HG03280 (cell line): ENCODE data around the gene BBS9.

ENCODE experiments used
- ATAC-seq: cut with Tn5 transposase; IDR thresholded peaks from one replicate; pipeline ENCODE4 v1.9.1; 2021; ENCODE audit warnings: mild to moderate bottlenecking, moderate library complexity; ENCODE audit not compliant: unreplicated experiment

Gene BBS9

DNA sequence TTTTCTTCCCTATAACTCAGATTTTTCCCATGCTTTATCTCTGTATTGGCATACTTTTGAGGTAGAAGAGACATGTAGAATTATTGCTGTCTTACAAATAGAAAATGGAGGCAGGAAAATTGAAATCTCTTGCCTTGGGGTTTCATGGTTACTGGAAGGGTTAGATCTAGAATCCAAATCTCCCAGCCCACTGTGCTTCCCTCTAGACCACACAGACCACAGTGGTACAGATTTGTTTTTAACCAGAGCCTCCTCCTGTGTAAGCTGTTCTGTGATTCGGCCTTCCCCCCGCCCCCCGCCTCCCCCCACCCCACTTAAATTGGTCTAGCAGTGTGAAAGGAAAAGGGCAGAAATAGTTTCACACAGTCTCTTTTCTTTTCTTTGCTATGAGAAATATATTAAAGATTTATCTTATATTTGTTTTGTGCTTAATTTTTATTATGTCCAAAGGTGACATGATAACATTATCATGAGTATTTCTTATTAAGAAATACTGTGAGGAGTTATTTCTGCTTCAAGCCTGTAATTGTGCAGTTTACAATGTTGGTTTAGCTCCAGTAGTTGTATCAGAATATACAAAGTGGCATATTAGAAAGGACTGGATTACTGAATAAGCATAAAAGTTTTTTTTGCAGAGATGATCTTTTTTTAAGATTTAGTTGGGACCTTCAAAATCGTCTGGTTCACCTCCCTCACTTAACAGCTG, 407.2 kb downstream of the BBS9 start:
- ATAC-seq: no peak

- no peak for ATAC-seq
These were observed 407.7 kb downstream of the BBS9 start for GRCh38 chr7:33537104-33537477.

DNA sequence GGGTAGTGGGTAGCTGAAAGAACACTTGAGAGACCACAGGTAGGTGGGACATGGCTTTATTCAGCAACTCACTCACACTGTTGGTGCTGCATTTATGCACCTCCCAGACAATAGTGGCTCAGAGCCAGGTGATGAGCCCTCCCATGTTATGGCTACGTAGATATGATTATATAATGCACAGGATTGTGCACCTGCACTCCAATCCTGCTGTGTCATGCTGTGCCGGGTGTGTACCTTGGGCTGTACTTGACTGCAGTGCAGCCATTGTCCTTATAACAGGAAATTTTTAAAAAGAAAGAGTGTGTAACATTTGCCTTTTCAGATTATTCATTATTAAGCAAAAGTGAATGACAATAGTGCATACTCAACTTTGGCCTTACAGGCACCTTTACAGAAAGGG, 409.8 kb downstream of the BBS9 start:
- ATAC-seq: no peak

DNA sequence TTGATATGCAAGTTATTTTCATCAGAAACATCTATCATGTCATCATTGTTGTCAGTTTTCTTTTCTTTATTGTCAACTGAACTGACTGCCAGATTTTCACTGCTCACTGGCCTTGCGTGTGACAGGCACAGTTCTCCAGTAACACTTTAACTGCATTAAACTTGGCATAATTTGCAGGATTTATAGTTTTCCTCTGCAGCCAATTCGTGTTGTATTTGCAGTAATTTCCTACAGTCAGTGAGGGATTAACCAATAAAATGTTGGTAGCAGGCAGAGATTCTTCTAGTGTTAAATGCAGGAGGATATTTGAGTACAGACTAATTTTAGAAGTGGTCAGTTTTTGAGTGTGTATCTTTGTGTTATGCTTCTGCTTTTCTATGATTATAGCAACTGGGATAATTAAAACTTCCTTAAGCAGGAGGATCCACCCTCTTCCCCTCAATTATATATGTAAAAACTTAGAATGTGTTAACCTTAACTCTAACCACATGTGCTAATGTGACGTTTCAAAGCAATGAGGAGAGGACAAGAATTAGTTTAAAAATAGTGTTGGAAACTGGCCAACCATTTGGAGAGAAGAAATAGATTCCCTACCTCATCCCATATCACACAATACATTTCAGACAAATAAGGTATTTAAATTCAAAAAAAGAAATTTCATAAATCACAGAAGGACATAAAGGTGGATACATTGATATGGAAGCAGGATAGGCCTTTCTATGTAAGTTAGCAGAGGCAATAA, 410.5 kb downstream of the BBS9 start:
- no peak for ATAC-seq

- ATAC-seq: no peak
These were observed 418.5 kb downstream of the BBS9 start for GRCh38 chr7:33547880-33548279.

DNA sequence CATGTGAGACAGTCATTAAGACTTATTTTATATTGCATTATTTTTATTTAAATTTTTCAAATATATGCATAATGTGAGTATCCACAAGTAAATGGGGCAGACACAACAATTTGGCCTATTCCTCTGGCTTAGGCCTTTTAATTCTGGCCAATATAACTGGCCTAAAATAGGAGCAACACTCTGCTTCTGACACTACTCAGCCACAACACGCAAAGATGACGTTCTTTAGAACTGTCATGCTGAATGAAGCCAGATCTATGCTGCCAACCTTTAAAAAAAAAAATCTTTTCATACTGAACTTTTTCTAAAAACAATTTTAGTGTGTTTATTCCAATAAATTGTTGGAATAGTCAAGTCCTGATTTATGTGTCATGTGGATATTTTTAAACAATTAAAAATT, 421.0 kb downstream of the BBS9 start:
- ATAC-seq: no peak

GRCh38 chr7:33550979-33551378, 421.6 kb downstream of the BBS9 start:
- ATAC-seq: no peak

DNA sequence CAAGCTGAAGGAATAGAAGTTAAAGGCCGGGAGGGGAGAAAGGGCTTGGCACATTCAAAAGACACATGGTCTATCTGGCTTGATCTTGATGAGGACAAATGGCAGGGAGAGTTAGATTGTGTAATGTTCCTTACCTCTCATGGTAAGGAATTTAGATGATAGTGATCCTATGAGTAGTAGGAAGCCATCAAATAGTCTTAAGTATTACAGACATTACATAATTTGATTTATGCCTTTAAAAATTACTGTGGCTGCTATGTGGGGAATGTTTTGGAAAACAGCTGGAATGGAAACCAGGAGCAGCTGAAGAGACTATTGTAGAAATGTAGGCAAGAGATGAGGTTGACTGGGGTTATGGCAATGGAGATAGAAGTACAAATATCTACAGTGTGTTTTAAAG, 424.7 kb downstream of the BBS9 start:
- ATAC-seq: no peak

DNA sequence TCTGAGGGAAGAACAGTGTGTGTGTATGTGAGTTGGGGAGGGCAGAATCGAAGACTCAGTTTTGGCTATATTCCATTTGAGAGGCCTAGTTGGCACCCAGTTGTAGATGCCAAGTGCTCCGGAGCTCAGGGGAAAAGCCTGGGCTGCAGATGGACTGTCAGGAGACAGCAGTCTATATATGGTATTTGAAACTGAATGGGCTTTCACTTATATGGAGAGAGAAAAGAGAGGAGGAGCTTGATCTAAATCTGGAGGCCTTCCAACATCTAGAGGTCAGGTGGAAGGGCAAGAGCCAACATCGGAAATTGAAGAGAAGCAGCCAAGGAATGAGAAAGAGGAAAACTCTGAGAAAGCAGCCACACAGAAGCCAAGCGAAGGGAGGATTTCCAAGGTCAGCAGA, 425.2 kb downstream of the BBS9 start:
- no peak for ATAC-seq

- no peak for ATAC-seq
These were observed 427.1 kb downstream of the BBS9 start for GRCh38 chr7:33556472-33556871.

DNA sequence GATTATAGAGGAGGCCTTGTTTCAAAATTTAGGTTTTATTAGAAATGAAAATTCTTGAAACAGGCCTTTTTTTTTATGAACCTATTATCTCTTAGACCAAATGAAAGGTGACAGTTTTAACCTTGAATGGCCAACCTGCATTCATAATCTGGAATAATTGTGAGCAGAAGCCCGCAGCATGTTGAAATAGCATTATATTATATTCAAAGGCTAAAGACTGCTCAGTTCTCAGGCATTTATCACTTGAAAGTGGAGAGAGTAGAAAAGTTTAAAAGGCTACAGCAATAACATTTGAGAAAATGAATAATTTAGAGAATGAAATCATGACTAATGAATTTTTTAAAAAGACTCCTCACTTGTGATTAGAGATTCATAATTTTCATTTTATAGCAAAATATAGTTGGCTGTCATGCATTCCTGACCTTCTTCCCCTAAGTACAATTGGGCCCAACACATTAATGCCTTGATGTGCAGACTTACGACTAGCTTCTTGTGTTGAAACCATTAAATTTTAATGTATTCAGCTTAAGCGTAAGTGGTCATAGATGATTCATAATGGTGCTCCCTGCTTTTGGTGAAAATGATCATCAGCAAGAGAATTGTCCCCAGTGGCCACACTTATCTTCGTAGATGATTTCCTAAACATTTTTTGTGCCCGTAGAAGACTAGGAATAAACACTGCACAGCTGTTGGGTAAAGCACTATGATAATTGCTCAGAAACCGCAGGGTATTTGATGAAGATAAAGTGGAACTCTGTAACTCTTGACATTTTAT, 429.4 kb downstream of the BBS9 start:
- ATAC-seq: no peak

DNA sequence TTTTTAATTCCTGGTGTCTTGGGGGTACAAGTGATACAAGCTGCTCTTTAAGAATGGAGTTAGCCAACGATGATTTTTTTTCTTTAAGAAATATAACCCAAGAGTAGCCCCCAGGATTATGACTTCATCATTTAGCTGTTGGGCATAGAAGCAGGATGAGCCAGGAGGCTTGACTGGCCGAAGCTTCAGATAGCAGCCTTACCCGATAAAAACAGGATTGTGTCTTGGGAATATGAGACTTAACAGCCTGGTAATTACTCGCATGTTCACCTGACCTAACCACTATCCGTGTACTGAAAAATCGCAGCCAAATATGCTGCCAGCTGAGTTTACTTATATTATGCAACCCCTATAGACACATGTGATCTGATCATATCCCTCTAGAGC, 430.0 kb downstream of the BBS9 start:
- ATAC-seq: no peak

- no peak for ATAC-seq
These were observed 433.6 kb downstream of the BBS9 start for GRCh38 chr7:33562996-33563395.

- ATAC-seq: no peak
These were observed 434.3 kb downstream of the BBS9 start for GRCh38 chr7:33563651-33564050.

- ATAC-seq: no peak
These were observed 448.8 kb downstream of the BBS9 start for GRCh38 chr7:33578166-33578565.

DNA sequence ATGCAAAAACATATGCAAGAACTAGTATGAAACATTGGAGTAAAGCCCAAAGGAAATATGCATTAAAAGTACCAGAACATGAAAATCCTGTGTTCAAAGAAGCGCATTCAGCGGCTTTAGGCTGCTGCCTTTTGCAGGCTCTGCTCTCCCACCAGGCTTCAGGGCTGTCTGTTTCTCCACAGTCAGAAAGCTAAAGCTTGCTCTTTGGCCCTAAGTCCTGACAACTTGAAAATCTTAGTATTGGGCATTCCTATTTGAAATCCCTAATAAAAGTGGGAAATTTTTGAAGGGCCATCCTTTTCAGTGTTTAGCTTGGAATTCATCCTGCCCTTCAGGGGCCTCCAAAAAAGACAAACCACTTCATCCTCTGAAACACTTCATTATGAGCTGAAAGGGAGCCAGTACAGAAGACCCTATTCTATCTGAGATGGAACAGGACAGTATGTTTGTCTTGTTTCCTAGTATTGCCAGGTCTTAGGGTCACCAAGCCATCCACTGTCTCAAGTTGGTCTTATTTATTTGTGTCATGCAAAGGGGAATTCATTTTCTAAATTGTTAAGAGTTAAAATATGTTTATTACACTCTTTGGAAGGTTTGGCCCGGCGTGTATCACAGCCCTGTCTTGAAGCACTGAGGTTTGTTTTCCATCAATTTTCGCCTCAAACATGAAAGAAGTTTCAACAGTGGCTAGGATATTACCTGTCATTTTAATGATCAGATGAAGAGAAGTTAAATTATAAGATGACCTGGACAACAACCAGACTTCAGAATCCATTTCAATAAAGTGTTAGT, 449.7 kb downstream of the BBS9 start:
- ATAC-seq: no peak

DNA sequence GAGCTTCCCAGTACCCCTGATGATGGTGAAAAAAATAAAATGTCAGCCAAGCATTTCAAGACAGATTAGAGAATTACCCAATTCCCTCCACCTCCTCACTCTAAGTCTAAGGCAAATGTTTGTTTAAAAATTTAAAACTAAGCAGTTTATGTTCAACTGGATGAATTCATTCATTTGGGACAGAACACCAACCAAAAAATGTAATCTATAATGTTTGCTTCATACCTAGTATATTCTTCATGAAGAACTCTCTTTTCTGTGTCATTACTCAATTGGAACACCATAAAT, 450.3 kb downstream of the BBS9 start:
- ATAC-seq: no peak

GRCh38 chr7:33581236-33581635, 451.9 kb downstream of the BBS9 start:
- no peak for ATAC-seq

DNA sequence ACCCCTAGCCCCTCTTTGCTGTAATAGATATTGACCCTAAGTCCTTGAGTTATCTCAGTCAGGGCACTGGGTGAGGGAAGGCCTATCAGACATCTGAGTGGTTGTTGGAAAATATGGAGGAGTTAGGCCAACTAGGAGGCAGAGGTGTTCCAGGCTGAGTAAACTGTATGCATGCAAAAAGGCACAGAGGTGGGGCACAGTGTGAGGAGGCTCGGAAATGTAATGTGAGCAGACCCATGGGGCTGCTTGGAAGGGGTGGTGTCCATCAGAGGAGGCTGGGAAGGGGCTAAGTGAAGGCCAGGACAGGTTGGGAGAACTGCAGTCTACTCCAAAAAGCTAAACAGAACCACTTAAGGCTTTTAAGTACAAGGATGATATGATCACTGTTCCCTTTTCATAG, 452.7 kb downstream of the BBS9 start:
- ATAC-seq: no peak

GRCh38 chr7:33582533-33582932, 453.2 kb downstream of the BBS9 start:
- no peak for ATAC-seq

DNA sequence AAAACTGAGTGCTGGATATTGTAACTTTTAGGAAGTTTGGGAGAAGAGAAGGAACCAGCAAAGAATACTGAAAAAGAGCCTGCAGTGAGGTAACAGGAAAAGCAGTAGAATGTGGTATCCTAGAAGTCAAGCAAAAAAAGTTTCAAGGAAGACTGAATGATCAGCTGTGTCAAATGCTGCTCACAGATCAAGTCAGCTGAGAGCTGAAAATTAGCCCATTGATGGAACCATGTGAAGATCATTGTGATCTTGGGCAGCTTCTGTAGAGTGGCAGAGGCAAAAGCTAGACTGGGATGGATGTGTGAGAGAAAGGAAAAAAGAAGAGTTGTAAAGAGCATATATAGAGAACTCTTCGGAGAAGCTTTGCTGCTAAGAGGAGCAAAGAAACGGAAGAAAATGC, 460.5 kb downstream of the BBS9 start:
- no peak for ATAC-seq
